ENCODE data around the gene GPC2.

The GPC2 gene

GRCh38 chr7:100167912-100168323, 9.3 kb downstream of the GPC2 start:
- DNase-seq, result no peak

GRCh38 chr7:100166970-100167911, 9.9 kb downstream of the GPC2 start:
- no peak for DNase-seq

- DNase-seq, result peak in 2 of 5 donors; percentile 12 to 48
These were observed 10.8 kb downstream of the GPC2 start for GRCh38 chr7:100166317-100166940.

- DNase-seq, result no peak
These were observed 13.3 kb downstream of the GPC2 start for GRCh38 chr7:100163871-100164270.

- DNase-seq, result peak in 1 of 5 donors; percentile 32
These were observed 14.1 kb downstream of the GPC2 start for GRCh38 chr7:100163006-100163531.

GRCh38 chr7:100160067-100160466, 17.1 kb downstream of the GPC2 start:
- no peak for DNase-seq

- DNase-seq, result no peak
These were observed 18.0 kb downstream of the GPC2 start for GRCh38 chr7:100159099-100159623.

- DNase-seq, result peak; percentile 76 to 89 (median 87)
These were observed 18.7 kb downstream of the GPC2 start, which contains the start of gene TRAPPC14 for GRCh38 chr7:100158229-100159098. Gene TRAPPC14, minus strand, starts transcription at chr7:100158723. Its CDS starts 224 bp downstream, at chr7:100158499.

GRCh38 chr7:100157334-100158228, 19.6 kb downstream of the GPC2 start:
- DNase-seq, result no peak

GRCh38 chr7:100157069-100157333, 20.2 kb downstream of the GPC2 start:
- no peak for DNase-seq

GRCh38 chr7:100156331-100157068, 20.7 kb downstream of the GPC2 start:
- peak in 1 of 5 donors; percentile 14 for DNase-seq

GRCh38 chr7:100155553-100156317, 21.4 kb downstream of the GPC2 start:
- no peak for DNase-seq

- DNase-seq, result no peak
These were observed 22.3 kb downstream of the GPC2 start for GRCh38 chr7:100154651-100155491.

GRCh38 chr7:100153708-100154535, 23.3 kb downstream of the GPC2 start:
- no peak for DNase-seq

- DNase-seq, result no peak
These were observed 24.1 kb downstream of the GPC2 start for GRCh38 chr7:100152937-100153666.

GRCh38 chr7:100152404-100152803, 24.8 kb downstream of the GPC2 start:
- DNase-seq, result no peak
